H1 (cell line): ENCODE results near the gene PIK3R3. TPM values are rescaled to one million over a fixed set of nuclear protein-coding genes. Genes with fewer than 3 reads are reported as not detected.

Experiments used
- HDAC2 ChIP-seq, 2 experiments: fragments of 300-600 bp in 1 of 2; sonication (generic) in 1 of 2; IDR thresholded peaks; 2 replicates each; pipeline ENCODE4 v1.6.1; 2011 to 2012; ENCODE audit warnings: low read depth in 2 of 2, low read length in 2 of 2, mild to moderate bottlenecking in 2 of 2, moderate library complexity in 2 of 2, borderline replicate concordance in 1 of 2, inconsistent platforms in 1 of 2
- polyA plus RNA-seq, 7 experiments: library from polyadenylated mRNA; depleted of rRNA in 3 of 7; stranded (reverse) in 5 of 7; unstranded in 2 of 7; fragments of >200 nt in 5 of 7; fragments of 200-250 nt in 2 of 7; gene quantifications; 1 replicate in 5 of 7; 2 replicates in 1 of 7; 4 replicates in 1 of 7; pipeline versions ENCODE4 v1.2.1 to v1.2.3, GENCODE V29; 2011 to 2013; ENCODE audit warnings: missing spikeins in 2 of 7, mixed read lengths in 2 of 7
- total RNA-seq: library from RNA; stranded (reverse); fragmentation: NEBNext Ultra II Directional; extraction: Animal tissue kit (Norgen Biotek cat#: 25700); gene quantifications from 2 replicates; pipeline ENCODE4 v1.2.1, GENCODE V29; 2021

PIK3R3 gene
- total and polyA plus RNA-seq, 2 of the 8 experiments (the other 6 are each of a cell fraction or from before 2014, with no cell fraction given): 5.3 to 13.6 TPM

GRCh38 chr1:46102769-46103476 is 29.5 kb downstream of the PIK3R3 start (continued):
- no peak for TF ChIP-seq HDAC2 (IDR thresholded peaks at IDR 0.05; ENCODE audit: borderline replicate concordance in 1 of 2, low read depth in 2 of 2, low read length in 2 of 2)
